ENCODE measurements around the gene PCDHA4. TPM values are rescaled to one million over a fixed set of nuclear protein-coding genes. Genes with fewer than 3 reads are reported as not detected.

Gene PCDHA4
- total and polyA plus RNA-seq, 7 donors = 0.38 to 1.2 (median 1.1) TPM; not detected in 2

GRCh38 chr5:140857177-140857986 is 50.5 kb downstream of the PCDHA4 start:
- Histone ChIP-seq H3K27me3 (peaks cover 0 to 71% (median 0%) of the 10 kb centered on the region in 3 donors), H3K27ac (no peak overlapping the region), H3K36me3 (no peaks in the 10 kb centered on the region), H3K4me1 (no peaks in the 10 kb centered on the region), H3K4me3 (no peak overlapping the region), H3K9me3 (peaks cover 8 to 26% (median 17%) of the 10 kb centered on the region in 4 donors)
- intact Hi-C loops (cut with DNase I) = loop anchor here (5.0 kb wide), 1 partner anchor 185 kb away; no protein-coding TSS in a partner anchor
- WGBS, 2 donors = 65 to 84% methylated on average over 94 of the region's 94 CpGs
- no peak for TF ChIP-seq EP300 (IDR thresholded peaks at IDR 0.05)
- TF ChIP-seq POLR2A (IDR thresholded peaks at IDR 0.05) = no peak
- TF ChIP-seq POLR2AphosphoS5 (IDR thresholded peaks at IDR 0.05) = no peak
- TF ChIP-seq CTCF (IDR thresholded peaks at IDR 0.05) = no peak
- DNase-seq = no peak

GRCh38 chr5:140857987-140858240 is 51.0 kb downstream of the PCDHA4 start:
- H3K9me3 ChIP-seq = peaks cover 14 to 28% (median 21%) of the 10 kb centered on the region in 4 donors
- H3K27me3 ChIP-seq = peaks cover 0 to 71% (median 1%) of the 10 kb centered on the region in 3 donors
- WGBS, 2 donors = 68 to 84% methylated on average over 22 of the region's 22 CpGs
- H3K27ac ChIP-seq = no peak overlapping the region
- no peaks in the 10 kb centered on the region for H3K4me1 ChIP-seq
- no peak for DNase-seq
- H3K4me3 ChIP-seq = no peak overlapping the region
- H3K36me3 ChIP-seq = no peaks in the 10 kb centered on the region
- TF ChIP-seq POLR2AphosphoS5 (IDR thresholded peaks at IDR 0.05) (no peak), POLR2A (IDR thresholded peaks at IDR 0.05) (no peak), EP300 (IDR thresholded peaks at IDR 0.05) (no peak), CTCF (IDR thresholded peaks at IDR 0.05) (no peak)
- intact Hi-C loops (cut with DNase I) = loop anchor here (5.0 kb wide), 1 partner anchor 184 kb away; no protein-coding TSS in a partner anchor

GRCh38 chr5:140862441-140863295 is 55.8 kb downstream of the PCDHA4 start:
- no peak overlapping the region for H3K27ac ChIP-seq
- DNase-seq = no peak
- TF ChIP-seq CTCF (IDR thresholded peaks at IDR 0.05) = no peak
- TF ChIP-seq EP300 (IDR thresholded peaks at IDR 0.05) = no peak
- TF ChIP-seq POLR2A (IDR thresholded peaks at IDR 0.05) = no peak
- TF ChIP-seq POLR2AphosphoS5 (IDR thresholded peaks at IDR 0.05) = no peak
- intact Hi-C loops (cut with DNase I) = no loop called here
- no peaks in the 10 kb centered on the region for H3K36me3 ChIP-seq
- WGBS, 2 donors = 54 to 79% methylated on average over 76 of the region's 76 CpGs
- H3K4me1 ChIP-seq = no peaks in the 10 kb centered on the region
- no peak overlapping the region for H3K4me3 ChIP-seq
- H3K27me3 ChIP-seq = peaks cover 0 to 45% (median 5%) of the 10 kb centered on the region in 3 donors
- peaks cover 11 to 17% (median 15%) of the 10 kb centered on the region in 4 donors for H3K9me3 ChIP-seq

Other genes starting within 250 kb of the PCDHA4 start
- gene SRA1, start 249.6 kb upstream of the PCDHA4 start, total RNA-seq = 10 to 100 TPM; 17.8 to 30.5 (median 21.1) TPM
- 10 to 100 TPM; 32.7 to 48.3 (median 35.4) TPM for gene SRA1, start 249.6 kb upstream of the PCDHA4 start, polyA plus RNA-seq
- gene APBB3, start 242.5 kb upstream of the PCDHA4 start, total RNA-seq = 10 to 100 TPM; 13.5 to 25.9 (median 19.3) TPM
- 10 to 100 TPM in 1 of 3 donors, 1 to 10 TPM in 2; 4.2 to 27.9 (median 4.4) TPM for gene APBB3, start 242.5 kb upstream of the PCDHA4 start, polyA plus RNA-seq
- gene SLC35A4, start 242.2 kb upstream of the PCDHA4 start, total RNA-seq = 10 to 100 TPM; 14.2 to 19.7 (median 17.9) TPM
- gene SLC35A4, start 242.2 kb upstream of the PCDHA4 start, polyA plus RNA-seq = 100 to 1,000 TPM in 1 of 3 donors, 10 to 100 TPM in 2; 60.1 to 101 (median 65.9) TPM
- 10 to 100 TPM; 20.8 to 96.9 (median 72.0) TPM for gene CD14, start 173.9 kb upstream of the PCDHA4 start, total RNA-seq
- 100 to 1,000 TPM in 1 of 3 donors, 10 to 100 TPM in 2; 42.7 to 178 (median 52.3) TPM for gene CD14, start 173.9 kb upstream of the PCDHA4 start, polyA plus RNA-seq
- 10 to 100 TPM; 27.3 to 40.2 (median 35.6) TPM for gene TMCO6, start 167.6 kb upstream of the PCDHA4 start, total RNA-seq
- 10 to 100 TPM in 1 of 3 donors, 1 to 10 TPM in 2; 3.9 to 30.5 (median 5.4) TPM for gene TMCO6, start 167.6 kb upstream of the PCDHA4 start, polyA plus RNA-seq
- 10 to 100 TPM; 48.7 to 90.3 (median 73.6) TPM for gene NDUFA2, start 159.4 kb upstream of the PCDHA4 start, total RNA-seq
- gene NDUFA2, start 159.4 kb upstream of the PCDHA4 start, polyA plus RNA-seq = 100 to 1,000 TPM; 189 to 360 (median 314) TPM
- gene IK, start 159.2 kb upstream of the PCDHA4 start, total RNA-seq = 100 to 1,000 TPM; 120 to 146 (median 136) TPM
- 10 to 100 TPM; 70.3 to 79.4 (median 73.5) TPM for gene IK, start 159.2 kb upstream of the PCDHA4 start, polyA plus RNA-seq
- 10 to 100 TPM; 13.2 to 18.0 (median 15.1) TPM for gene WDR55, start 142.2 kb upstream of the PCDHA4 start, total RNA-seq
- gene WDR55, start 142.2 kb upstream of the PCDHA4 start, polyA plus RNA-seq = 10 to 100 TPM; 19.2 to 35.0 (median 29.8) TPM
- gene DND1, start 133.5 kb upstream of the PCDHA4 start, total RNA-seq = under 1 TPM in 2 of 4 donors, not detected in 2; 0.36 to 0.95 TPM
- 1 to 10 TPM in 1 of 3 donors, under 1 TPM in 2; 0.60 to 2.4 (median 0.69) TPM for gene DND1, start 133.5 kb upstream of the PCDHA4 start, polyA plus RNA-seq
- 10 to 100 TPM; 35.2 to 54.2 (median 43.5) TPM for gene HARS1, start 115.7 kb upstream of the PCDHA4 start, total RNA-seq
- gene HARS1, start 115.7 kb upstream of the PCDHA4 start, polyA plus RNA-seq = 10 to 100 TPM; 35.4 to 60.2 (median 39.8) TPM
- gene HARS2, start 115.6 kb upstream of the PCDHA4 start, total RNA-seq = 10 to 100 TPM; 18.2 to 19.4 (median 18.9) TPM
- 10 to 100 TPM; 26.4 to 34.7 (median 29.0) TPM for gene HARS2, start 115.6 kb upstream of the PCDHA4 start, polyA plus RNA-seq
- 10 to 100 TPM; 28.0 to 46.0 (median 36.9) TPM for gene ZMAT2, start 106.6 kb upstream of the PCDHA4 start, total RNA-seq
- 10 to 100 TPM; 74.5 to 97.9 (median 87.2) TPM for gene ZMAT2, start 106.6 kb upstream of the PCDHA4 start, polyA plus RNA-seq
- gene PCDHA1, start 20.9 kb upstream of the PCDHA4 start, total RNA-seq = not detected
- under 1 TPM in 1 of 3 donors, not detected in 2; 0.10 TPM for gene PCDHA1, start 20.9 kb upstream of the PCDHA4 start, polyA plus RNA-seq
- under 1 TPM in 3 of 4 donors, not detected in 1; 0.28 to 0.68 (median 0.33) TPM for gene PCDHA2, start 12.2 kb upstream of the PCDHA4 start, total RNA-seq
- under 1 TPM in 1 of 3 donors, not detected in 2; 0.07 TPM for gene PCDHA2, start 12.2 kb upstream of the PCDHA4 start, polyA plus RNA-seq
- 1 to 10 TPM in 3 of 4 donors, under 1 TPM in 1; 0.68 to 1.2 (median 1.1) TPM for gene PCDHA3, start 6.0 kb upstream of the PCDHA4 start, total RNA-seq
- under 1 TPM in 1 of 3 donors, not detected in 2; 0.17 TPM for gene PCDHA3, start 6.0 kb upstream of the PCDHA4 start, polyA plus RNA-seq
- gene PCDHA5, start 14.5 kb downstream of the PCDHA4 start, total RNA-seq = 1 to 10 TPM in 1 of 4 donors, under 1 TPM in 3; 0.14 to 1.7 (median 0.43) TPM
- under 1 TPM in 1 of 3 donors, not detected in 2; 0.09 TPM for gene PCDHA5, start 14.5 kb downstream of the PCDHA4 start, polyA plus RNA-seq
- 1 to 10 TPM in 2 of 4 donors, under 1 TPM in 2; 0.49 to 2.2 (median 0.90) TPM for gene PCDHA6, start 20.9 kb downstream of the PCDHA4 start, total RNA-seq
- under 1 TPM in 1 of 3 donors, not detected in 2; 0.16 TPM for gene PCDHA6, start 20.9 kb downstream of the PCDHA4 start, polyA plus RNA-seq
- gene PCDHA7, start 27.2 kb downstream of the PCDHA4 start, total RNA-seq = under 1 TPM; 0.14 to 0.82 (median 0.46) TPM
- gene PCDHA7, start 27.2 kb downstream of the PCDHA4 start, polyA plus RNA-seq = under 1 TPM in 1 of 3 donors, not detected in 2; 0.16 TPM
- gene PCDHA8, start 34.1 kb downstream of the PCDHA4 start, total RNA-seq = under 1 TPM in 1 of 4 donors, not detected in 3; 0.49 TPM
- not detected for gene PCDHA8, start 34.1 kb downstream of the PCDHA4 start, polyA plus RNA-seq
- gene PCDHA9, start 41.3 kb downstream of the PCDHA4 start, total RNA-seq = 1 to 10 TPM in 1 of 4 donors, under 1 TPM in 3; 0.66 to 1.4 (median 0.70) TPM
- gene PCDHA9, start 41.3 kb downstream of the PCDHA4 start, polyA plus RNA-seq = under 1 TPM in 1 of 3 donors, not detected in 2; 0.01 TPM
- gene PCDHA10, start 48.8 kb downstream of the PCDHA4 start, total RNA-seq = 1 to 10 TPM in 1 of 4 donors, under 1 TPM in 3; 0.27 to 2.5 (median 0.69) TPM
- under 1 TPM in 1 of 3 donors, not detected in 2; 0.03 TPM for gene PCDHA10, start 48.8 kb downstream of the PCDHA4 start, polyA plus RNA-seq
- gene PCDHA11, start 61.9 kb downstream of the PCDHA4 start, total RNA-seq = under 1 TPM; 0.16 to 0.71 (median 0.48) TPM
- under 1 TPM in 1 of 3 donors, not detected in 2; 0.07 TPM for gene PCDHA11, start 61.9 kb downstream of the PCDHA4 start, polyA plus RNA-seq
- gene PCDHA12, start 68.2 kb downstream of the PCDHA4 start, total RNA-seq = under 1 TPM in 3 of 4 donors, not detected in 1; 0.49 to 0.71 (median 0.54) TPM
- under 1 TPM in 1 of 3 donors, not detected in 2; 0.06 TPM for gene PCDHA12, start 68.2 kb downstream of the PCDHA4 start, polyA plus RNA-seq
- gene PCDHA13, start 75.1 kb downstream of the PCDHA4 start, total RNA-seq = 1 to 10 TPM in 1 of 4 donors, under 1 TPM in 3; 0.36 to 1.4 (median 0.60) TPM
- gene PCDHA13, start 75.1 kb downstream of the PCDHA4 start, polyA plus RNA-seq = under 1 TPM in 1 of 3 donors, not detected in 2; 0.10 TPM
- 1 to 10 TPM in 1 of 4 donors, under 1 TPM in 3; 0.54 to 1.7 (median 0.77) TPM for gene PCDHAC1, start 119.2 kb downstream of the PCDHA4 start, total RNA-seq
- under 1 TPM in 1 of 3 donors, not detected in 2; 0.34 TPM for gene PCDHAC1, start 119.2 kb downstream of the PCDHA4 start, polyA plus RNA-seq
- gene PCDHAC2, start 159.4 kb downstream of the PCDHA4 start, total RNA-seq = 1 to 10 TPM; 1.3 to 3.0 (median 2.2) TPM
- under 1 TPM in 1 of 3 donors, not detected in 2; 0.66 TPM for gene PCDHAC2, start 159.4 kb downstream of the PCDHA4 start, polyA plus RNA-seq
- under 1 TPM; under 0.01 to 0.36 (median 0.27) TPM for gene PCDHB1, start 244.3 kb downstream of the PCDHA4 start, total RNA-seq
- under 1 TPM in 1 of 3 donors, not detected in 2; 0.04 TPM for gene PCDHB1, start 244.3 kb downstream of the PCDHA4 start, polyA plus RNA-seq